Islet of Langerhans (tissue), 1 donor: ENCODE data around the gene KLB.
"Not testable (repeated sequence)": the region's sequence is repeated elsewhere in the genome, so short reads cannot be mapped to it uniquely, and the experiment has no call there.

Experiments used
- FAIRE-seq: peaks from one replicate; lab custom pipeline; 2011; peaks lifted over from hg19 to GRCh38; lab: Jason Lieb, UNC

The KLB gene

GRCh38 chr4:39406763-39407583, at the start of gene KLB:
Gene KLB (plus strand): TSS chr4:39406930. CDS start chr4:39406950, 20 bp downstream.
- no peak for FAIRE-seq

GRCh38 chr4:39357002-39357401, 49.7 kb upstream of the KLB start:
- FAIRE-seq = peak; percentile 58

GRCh38 chr4:39360611-39361010, 46.1 kb upstream of the KLB start:
- not testable (repeated sequence) for FAIRE-seq

- no peak for FAIRE-seq
Observed at GRCh38 chr4:39362827-39363226, 43.9 kb upstream of the KLB start.

GRCh38 chr4:39363773-39364393, 42.8 kb upstream of the KLB start:
- FAIRE-seq = no peak

GRCh38 chr4:39365360-39365759, 41.4 kb upstream of the KLB start:
- FAIRE-seq = no peak

GRCh38 chr4:39365830-39366771, 40.6 kb upstream of the KLB start, which contains the start of gene RFC1:
Gene RFC1 (minus strand): TSS chr4:39366362. CDS start chr4:39366241, 121 bp downstream.
- FAIRE-seq = no peak

GRCh38 chr4:39367166-39367565, 39.6 kb upstream of the KLB start:
- no peak for FAIRE-seq

GRCh38 chr4:39369301-39369700, 37.4 kb upstream of the KLB start:
- no peak for FAIRE-seq

GRCh38 chr4:39371209-39371608, 35.5 kb upstream of the KLB start:
- not testable (repeated sequence) for FAIRE-seq

- peak; percentile 95 for FAIRE-seq
Observed at GRCh38 chr4:39375478-39375877, 31.3 kb upstream of the KLB start.

GRCh38 chr4:39383690-39384089, 23.0 kb upstream of the KLB start:
- no peak for FAIRE-seq

- FAIRE-seq = no peak
Observed at GRCh38 chr4:39384563-39384962, 22.2 kb upstream of the KLB start.

- FAIRE-seq = no peak
Observed at GRCh38 chr4:39390603-39391002, 16.1 kb upstream of the KLB start.

GRCh38 chr4:39394706-39395105, 12.0 kb upstream of the KLB start:
- FAIRE-seq = no peak

GRCh38 chr4:39401640-39402039, 5.1 kb upstream of the KLB start:
- not testable (repeated sequence) for FAIRE-seq

- no peak for FAIRE-seq
Observed at GRCh38 chr4:39407584-39407885, 805 bp downstream of the KLB start.

GRCh38 chr4:39410415-39410814, 3.7 kb downstream of the KLB start:
- FAIRE-seq = no peak

GRCh38 chr4:39411561-39411960, 4.8 kb downstream of the KLB start:
- not testable (repeated sequence) for FAIRE-seq

- FAIRE-seq = no peak
Observed at GRCh38 chr4:39415678-39416283, 9.1 kb downstream of the KLB start.

- FAIRE-seq = no peak
Observed at GRCh38 chr4:39422247-39422646, 15.5 kb downstream of the KLB start.

GRCh38 chr4:39425297-39425696, 18.6 kb downstream of the KLB start:
- not testable (repeated sequence) for FAIRE-seq
